Natural killer cell (primary cell): Measurements from ENCODE around the gene NCMAP. TPM values are rescaled to one million over a fixed set of nuclear protein-coding genes. Genes with fewer than 3 reads are reported as not detected.

Source experiments
- total RNA-seq, 4 donors: library from RNA; stranded (reverse); fragments of 120-200 nt in 1 of 4; gene quantifications; one replicate each; pipeline versions ENCODE4 v1.2.3 to v1.2.4, GENCODE V29; 2013 to 2022

Gene NCMAP
- total RNA-seq, 3 donors from 2014 or later (not counting 1 experiment from before 2014, with no cell fraction given) = not detected

Other genes with a start within 250 kb of the NCMAP start
- not detected for gene GRHL3, start 236.7 kb upstream of the NCMAP start, total RNA-seq
- 1 to 10 TPM in 2 of 3 donors, under 1 TPM in 1; 0.87 to 1.7 (median 1.1) TPM for gene STPG1, start 142.3 kb upstream of the NCMAP start, total RNA-seq
- gene NIPAL3, start 140.3 kb upstream of the NCMAP start, total RNA-seq = 10 to 100 TPM; 16.6 to 31.9 (median 29.4) TPM
- 1 to 10 TPM; 4.5 to 8.1 (median 7.9) TPM for gene RCAN3, start 53.3 kb upstream of the NCMAP start, total RNA-seq
- 100 to 1,000 TPM; 291 to 314 (median 302) TPM for gene SRRM1, start 87.2 kb downstream of the NCMAP start, total RNA-seq
- gene CLIC4, start 189.4 kb downstream of the NCMAP start, total RNA-seq = 10 to 100 TPM in 1 of 3 donors, 1 to 10 TPM in 2; 3.8 to 11.5 (median 5.0) TPM